ENCODE results near the gene GRIN2A.
A peak's percentile ranks its signal among the peaks of the same experiment; 100 is the strongest.

The GRIN2A gene

GRCh38 chr16:9837481-9837880 is 344.7 kb downstream of the GRIN2A start:
- H3K4me3 ChIP-seq (ENCODE audit: low read depth, low read length): no peak overlapping the region
- no peak for DNase-seq
- H3K36me3 ChIP-seq (replicated peaks): no peaks in the 10 kb centered on the region
- TF ChIP-seq CTCF (IDR thresholded peaks at IDR 0.05; ENCODE audit: low read depth, low read length, missing control alignments): no peak
- H3K27me3 ChIP-seq (replicated peaks): no peaks in the 10 kb centered on the region
- no peak overlapping the region for H3K27ac ChIP-seq
- in situ Hi-C loops (cut with HindIII; ENCODE audit: low pct_ligation_motif_present, low sequenced_read_pairs): no loop called here

DNA sequence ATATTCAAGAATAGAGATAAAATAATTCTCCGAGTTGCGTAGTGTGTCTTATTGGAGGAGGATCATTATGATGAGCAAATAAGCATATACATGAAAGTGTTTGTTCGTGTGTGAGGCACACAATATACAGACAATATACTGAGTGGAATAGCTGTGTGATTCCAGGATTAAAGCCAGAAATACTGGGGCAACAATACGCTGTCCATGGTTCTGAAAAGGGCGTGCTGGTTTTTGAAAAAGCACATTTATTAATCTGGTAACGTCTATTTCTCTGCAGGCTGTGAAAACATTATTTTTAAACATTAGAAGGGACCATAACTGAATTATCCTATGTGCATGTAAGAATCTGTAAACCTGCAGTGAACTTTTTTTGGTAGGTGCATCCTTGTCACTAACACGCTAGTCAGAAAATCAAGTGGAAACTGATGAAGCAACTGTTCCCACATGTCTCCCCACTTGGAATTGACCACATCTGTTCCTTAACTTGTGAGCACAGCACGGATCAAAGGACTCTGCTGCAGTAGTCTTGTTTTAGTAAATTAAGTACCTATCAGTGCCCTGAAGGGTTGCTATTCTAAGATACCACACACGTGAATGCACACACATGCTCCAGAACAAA is 346.0 kb downstream of the GRIN2A start:
- peak; percentile 16 for DNase-seq
- Histone ChIP-seq H3K27ac (no peak overlapping the region), H3K4me3 (ENCODE audit: low read depth, low read length) (no peak overlapping the region), H3K36me3 (replicated peaks) (no peaks in the 10 kb centered on the region), H3K27me3 (replicated peaks) (no peaks in the 10 kb centered on the region)
- in situ Hi-C loops (cut with HindIII; ENCODE audit: low pct_ligation_motif_present, low sequenced_read_pairs): no loop called here
- no peak for TF ChIP-seq CTCF (IDR thresholded peaks at IDR 0.05; ENCODE audit: low read depth, low read length, missing control alignments)

- Histone ChIP-seq H3K36me3 (replicated peaks) (no peaks in the 10 kb centered on the region), H3K27me3 (replicated peaks) (no peaks in the 10 kb centered on the region), H3K4me3 (ENCODE audit: low read depth, low read length) (no peak overlapping the region), H3K27ac (no peak overlapping the region)
- no peak for TF ChIP-seq CTCF (IDR thresholded peaks at IDR 0.05; ENCODE audit: low read depth, low read length, missing control alignments)
- no peak for DNase-seq
- in situ Hi-C loops (cut with HindIII; ENCODE audit: low pct_ligation_motif_present, low sequenced_read_pairs): no loop called here
Measured at GRCh38 chr16:9827062-9827752, 355.0 kb downstream of the GRIN2A start.

DNA sequence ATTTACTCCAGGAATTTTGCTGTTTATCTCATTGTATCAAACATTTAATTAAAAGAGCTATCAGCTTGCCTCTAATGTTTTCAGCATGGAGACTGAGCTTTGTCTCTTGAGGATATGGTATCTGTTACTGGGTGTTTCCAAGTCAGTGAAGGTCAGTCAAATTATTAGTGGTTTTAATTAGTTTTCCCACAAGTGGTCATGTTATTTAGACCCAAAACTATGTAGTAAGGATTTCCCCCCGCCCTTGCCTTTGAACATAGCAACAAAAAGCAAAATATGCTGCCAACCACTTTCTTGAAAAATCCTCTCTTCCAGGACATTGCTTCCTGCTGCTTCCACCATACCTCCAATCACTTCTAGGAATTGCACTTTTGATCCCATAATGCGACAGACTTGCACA is 355.6 kb downstream of the GRIN2A start:
- in situ Hi-C loops (cut with HindIII; ENCODE audit: low pct_ligation_motif_present, low sequenced_read_pairs): no loop called here
- Histone ChIP-seq H3K27ac (no peak overlapping the region), H3K4me3 (ENCODE audit: low read depth, low read length) (no peak overlapping the region), H3K36me3 (replicated peaks) (no peaks in the 10 kb centered on the region), H3K27me3 (replicated peaks) (no peaks in the 10 kb centered on the region)
- no peak for TF ChIP-seq CTCF (IDR thresholded peaks at IDR 0.05; ENCODE audit: low read depth, low read length, missing control alignments)
- no peak for DNase-seq

GRCh38 chr16:9824200-9825068 is 357.8 kb downstream of the GRIN2A start:
- TF ChIP-seq CTCF (IDR thresholded peaks at IDR 0.05; ENCODE audit: low read depth, low read length, missing control alignments): no peak
- Histone ChIP-seq H3K4me3 (ENCODE audit: low read depth, low read length) (no peak overlapping the region), H3K27ac (no peak overlapping the region), H3K36me3 (replicated peaks) (no peaks in the 10 kb centered on the region), H3K27me3 (replicated peaks) (no peaks in the 10 kb centered on the region)
- in situ Hi-C loops (cut with HindIII; ENCODE audit: low pct_ligation_motif_present, low sequenced_read_pairs): no loop called here
- no peak for DNase-seq
